CD8-positive, alpha-beta memory T cell (primary cell): ENCODE data around the gene ZXDC. TPM values are rescaled to one million over a fixed set of nuclear protein-coding genes. Genes with fewer than 3 reads are reported as not detected.
A peak's percentile ranks its signal among the peaks of the same experiment; 100 is the strongest.

Experiments
- CTCF ChIA-PET: fragments of 350-600 bp; sonication (Branson Sonifier 250); formaldehyde crosslinking; loops from one replicate; lab custom pipeline; 2021; ENCODE audit warnings: antibody characterized with exemption; lab: Charles Lee
- POLR2A ChIA-PET: fragments of 350-600 bp; sonication (Branson Sonifier 250); formaldehyde crosslinking; loops from one replicate; lab custom pipeline; 2021; ENCODE audit warnings: antibody characterized with exemption; lab: Charles Lee
- DNase-seq, 5 donors: peaks; one replicate each; pipeline versions ENCODE4 v3.0.0 to v3.0.0-alpha.2; 2020 to 2022; ENCODE audit warnings: mixed read lengths in 1 of 5
- H3K27ac ChIP-seq: one replicate; pipeline ENCODE4 v1.7.0; 2013; ENCODE audit warnings: low read depth, mild to moderate bottlenecking, low read length, moderate library complexity
- H3K27me3 ChIP-seq: 2 replicates; pipeline ENCODE4 v1.7.0; 2013; ENCODE audit warnings: low read length, mild to moderate bottlenecking; ENCODE audit not compliant: insufficient read depth, poor library complexity, severe bottlenecking
- H3K36me3 ChIP-seq: 2 replicates; pipeline ENCODE4 v1.7.0; 2013; ENCODE audit warnings: mild to moderate bottlenecking, low read length, moderate library complexity; ENCODE audit not compliant: insufficient read depth
- H3K4me1 ChIP-seq: 2 replicates; pipeline ENCODE4 v1.7.0; 2013; ENCODE audit warnings: mild to moderate bottlenecking, low read length, moderate library complexity; ENCODE audit not compliant: insufficient read depth
- H3K4me3 ChIP-seq: 2 replicates; pipeline ENCODE4 v1.7.0; 2013; ENCODE audit warnings: mild to moderate bottlenecking, low read length
- H3K9me3 ChIP-seq: 2 replicates; pipeline ENCODE4 v1.7.0; 2013; ENCODE audit warnings: mild to moderate bottlenecking, low read length
- H3K27ac Mint-ChIP-seq, 8 donors: one replicate each; pipeline ENCODE4 v1.8.0; 2020 to 2021; ENCODE audit warnings: mixed read lengths in 8 of 8, mild to moderate bottlenecking in 6 of 8, inconsistent platforms in 3 of 8, moderate library complexity in 3 of 8
- H3K27me3 Mint-ChIP-seq, 2 donors: one replicate each; pipeline ENCODE4 v1.8.0; 2020 to 2021; ENCODE audit warnings: mixed read lengths in 2 of 2, mild to moderate bottlenecking in 1 of 2, moderate library complexity in 1 of 2
- H3K36me3 Mint-ChIP-seq, 3 donors: one replicate each; pipeline ENCODE4 v1.8.0; 2020 to 2021; ENCODE audit warnings: mixed read lengths in 3 of 3, inconsistent platforms in 1 of 3, mild to moderate bottlenecking in 1 of 3
- H3K4me1 Mint-ChIP-seq, 3 donors: one replicate each; pipeline ENCODE4 v1.8.0; 2020 to 2021; ENCODE audit warnings: mixed read lengths in 3 of 3, inconsistent platforms in 1 of 3, mild to moderate bottlenecking in 1 of 3
- H3K4me3 Mint-ChIP-seq, 7 donors: one replicate each; pipeline ENCODE4 v1.8.0; 2020 to 2021; ENCODE audit warnings: mixed read lengths in 7 of 7, mild to moderate bottlenecking in 6 of 7, moderate library complexity in 4 of 7, inconsistent platforms in 2 of 7
- H3K9me3 Mint-ChIP-seq, 5 donors: one replicate each; pipeline ENCODE4 v1.8.0; 2020 to 2022; ENCODE audit warnings: mixed read lengths in 5 of 5, mild to moderate bottlenecking in 3 of 5, moderate library complexity in 2 of 5, inconsistent platforms in 1 of 5
- polyA plus RNA-seq: library from polyadenylated mRNA; unstranded; fragments of 300-500 nt; fragmentation: Illumina TruSeq; gene quantifications from one replicate; pipeline ENCODE4 v1.2.3, GENCODE V29; 2021
- total RNA-seq, 2 experiments: library from RNA; stranded (reverse); gene quantifications; one replicate each; pipeline ENCODE4 v1.2.3, GENCODE V29; 2021

The ZXDC gene
- total and polyA plus RNA-seq, 3 experiments from 2014 or later, result 24.2 to 25.0 (median 24.6) TPM

- Mint-ChIP-seq H3K9me3 (no peaks in the 10 kb centered on the region), H3K4me1 (peaks cover 0 to 4% (median 4%) of the 10 kb centered on the region in 3 donors), H3K4me3 (no peak overlapping the region), H3K27me3 (no peaks in the 10 kb centered on the region), H3K36me3 (no peaks in the 10 kb centered on the region), H3K27ac (peak overlapping the region in 1 of 8 donors; percentile 33)
- no peak for DNase-seq
- ChIA-PET POLR2A (no interaction called here), CTCF (no interaction called here)
- H3K36me3 ChIP-seq, result no peaks in the 10 kb centered on the region
- no peak overlapping the region for H3K27ac ChIP-seq
- no peaks in the 10 kb centered on the region for H3K27me3 ChIP-seq
- no peak overlapping the region for H3K4me3 ChIP-seq
- no peaks in the 10 kb centered on the region for H3K9me3 ChIP-seq
- no peaks in the 10 kb centered on the region for H3K4me1 ChIP-seq
These were observed 22.8 kb upstream of the ZXDC start for GRCh38 chr3:126498461-126498860.

GRCh38 chr3:126497956-126498355 is 22.3 kb upstream of the ZXDC start:
- H3K9me3 Mint-ChIP-seq, result no peaks in the 10 kb centered on the region

GRCh38 chr3:126496894-126497850 is 21.5 kb upstream of the ZXDC start:
- CTCF ChIA-PET, result interaction anchor here (1.0 kb wide), 1 partner anchor 21 kb away, joined by 4 read pairs; no protein-coding TSS in a partner anchor
- Mint-ChIP-seq H3K4me1 (peaks cover 0 to 6% (median 4%) of the 10 kb centered on the region in 3 donors), H3K36me3 (no peaks in the 10 kb centered on the region), H3K27ac (peak overlapping the region in 2 of 8 donors; percentile 75 to 76), H3K27me3 (no peaks in the 10 kb centered on the region), H3K9me3 (no peaks in the 10 kb centered on the region), H3K4me3 (peak overlapping the region in 1 of 7 donors; percentile 33)
- Histone ChIP-seq H3K36me3 (no peaks in the 10 kb centered on the region), H3K9me3 (no peaks in the 10 kb centered on the region), H3K27ac (no peak overlapping the region), H3K4me1 (no peaks in the 10 kb centered on the region), H3K4me3 (no peak overlapping the region), H3K27me3 (no peaks in the 10 kb centered on the region)
- POLR2A ChIA-PET, result no interaction called here
- DNase-seq, result no peak

More at GRCh38 chr3:126497956-126498355, 22.3 kb upstream of the ZXDC start:
- Histone ChIP-seq H3K4me1 (no peaks in the 10 kb centered on the region), H3K9me3 (no peaks in the 10 kb centered on the region), H3K36me3 (no peaks in the 10 kb centered on the region), H3K4me3 (no peak overlapping the region), H3K27ac (no peak overlapping the region), H3K27me3 (no peaks in the 10 kb centered on the region)
- DNase-seq, result peak in 1 of 5 donors; percentile 44
- H3K27ac Mint-ChIP-seq, result peak overlapping the region in 1 of 8 donors; percentile 33
- POLR2A ChIA-PET, result no interaction called here
- no peak overlapping the region for H3K4me3 Mint-ChIP-seq
- no peaks in the 10 kb centered on the region for H3K36me3 Mint-ChIP-seq
- CTCF ChIA-PET, result no interaction called here
- H3K4me1 Mint-ChIP-seq, result peaks cover 0 to 6% (median 4%) of the 10 kb centered on the region in 3 donors
- no peaks in the 10 kb centered on the region for H3K27me3 Mint-ChIP-seq

- Mint-ChIP-seq H3K4me1 (peaks cover 0 to 6% (median 4%) of the 10 kb centered on the region in 3 donors), H3K4me3 (no peak overlapping the region), H3K27ac (no peak overlapping the region), H3K27me3 (peaks cover 0 to 1% of the 10 kb centered on the region in 2 donors), H3K9me3 (no peaks in the 10 kb centered on the region), H3K36me3 (no peaks in the 10 kb centered on the region)
- CTCF ChIA-PET, result interaction anchor here (1.0 kb wide), 1 partner anchor 23 kb away, joined by 4 read pairs; no protein-coding TSS in a partner anchor
- H3K27ac ChIP-seq, result no peak overlapping the region
- no peak overlapping the region for H3K4me3 ChIP-seq
- H3K4me1 ChIP-seq, result no peaks in the 10 kb centered on the region
- H3K9me3 ChIP-seq, result no peaks in the 10 kb centered on the region
- POLR2A ChIA-PET, result no interaction called here
- DNase-seq, result peak in 1 of 5 donors; percentile 35
- no peaks in the 10 kb centered on the region for H3K27me3 ChIP-seq
- no peaks in the 10 kb centered on the region for H3K36me3 ChIP-seq
These were observed 20.1 kb upstream of the ZXDC start for GRCh38 chr3:126495786-126496185.

GRCh38 chr3:126494970-126495230 is 19.2 kb upstream of the ZXDC start:
- H3K4me3 ChIP-seq, result no peak overlapping the region
- no peaks in the 10 kb centered on the region for H3K27me3 ChIP-seq
- peaks cover 0 to 1% of the 10 kb centered on the region in 2 donors for H3K27me3 Mint-ChIP-seq
- H3K36me3 Mint-ChIP-seq, result no peaks in the 10 kb centered on the region
- H3K4me3 Mint-ChIP-seq, result no peak overlapping the region
- peaks cover 0 to 6% (median 4%) of the 10 kb centered on the region in 3 donors for H3K4me1 Mint-ChIP-seq
- no peaks in the 10 kb centered on the region for H3K9me3 Mint-ChIP-seq
- ChIA-PET CTCF (no interaction called here), POLR2A (no interaction called here)
- DNase-seq, result no peak
- H3K9me3 ChIP-seq, result no peaks in the 10 kb centered on the region
- no peaks in the 10 kb centered on the region for H3K36me3 ChIP-seq
- H3K27ac Mint-ChIP-seq, result no peak overlapping the region
- no peak overlapping the region for H3K27ac ChIP-seq
- no peaks in the 10 kb centered on the region for H3K4me1 ChIP-seq

GRCh38 chr3:126494204-126494969 is 18.7 kb upstream of the ZXDC start:
- CTCF ChIA-PET, result no interaction called here
- POLR2A ChIA-PET, result no interaction called here

GRCh38 chr3:126493739-126494138 is 18.0 kb upstream of the ZXDC start:
- H3K9me3 ChIP-seq, result no peaks in the 10 kb centered on the region
- no peak for DNase-seq
- no peaks in the 10 kb centered on the region for H3K4me1 ChIP-seq
- H3K36me3 ChIP-seq, result no peaks in the 10 kb centered on the region
- no peaks in the 10 kb centered on the region for H3K36me3 Mint-ChIP-seq
- H3K27me3 Mint-ChIP-seq, result peaks cover 0 to 1% of the 10 kb centered on the region in 2 donors
- ChIA-PET CTCF (no interaction called here), POLR2A (no interaction called here)
- H3K27me3 ChIP-seq, result no peaks in the 10 kb centered on the region
- no peak overlapping the region for H3K4me3 Mint-ChIP-seq
- H3K27ac Mint-ChIP-seq, result peak overlapping the region in 1 of 8 donors; percentile 33
- H3K4me3 ChIP-seq, result no peak overlapping the region
- no peaks in the 10 kb centered on the region for H3K9me3 Mint-ChIP-seq
- H3K4me1 Mint-ChIP-seq, result peaks cover 0 to 5% (median 4%) of the 10 kb centered on the region in 3 donors
- H3K27ac ChIP-seq, result no peak overlapping the region

More at GRCh38 chr3:126494204-126494969, 18.7 kb upstream of the ZXDC start:
- DNase-seq, result no peak
- Histone ChIP-seq H3K4me1 (no peaks in the 10 kb centered on the region), H3K27me3 (no peaks in the 10 kb centered on the region), H3K4me3 (no peak overlapping the region), H3K36me3 (no peaks in the 10 kb centered on the region), H3K9me3 (no peaks in the 10 kb centered on the region), H3K27ac (no peak overlapping the region)
- Mint-ChIP-seq H3K36me3 (no peaks in the 10 kb centered on the region), H3K27ac (no peak overlapping the region), H3K4me1 (peaks cover 0 to 6% (median 4%) of the 10 kb centered on the region in 3 donors), H3K4me3 (no peak overlapping the region), H3K9me3 (no peaks in the 10 kb centered on the region), H3K27me3 (peaks cover 0 to 1% of the 10 kb centered on the region in 2 donors)

- Histone ChIP-seq H3K27me3 (no peaks in the 10 kb centered on the region), H3K36me3 (no peaks in the 10 kb centered on the region), H3K27ac (no peak overlapping the region), H3K4me3 (no peak overlapping the region), H3K9me3 (no peaks in the 10 kb centered on the region), H3K4me1 (no peaks in the 10 kb centered on the region)
- CTCF ChIA-PET, result no interaction called here
- POLR2A ChIA-PET, result no interaction called here
- Mint-ChIP-seq H3K4me1 (peaks cover 0 to 5% (median 4%) of the 10 kb centered on the region in 3 donors), H3K27ac (peak overlapping the region in 1 of 8 donors; percentile 47), H3K9me3 (no peaks in the 10 kb centered on the region), H3K36me3 (no peaks in the 10 kb centered on the region), H3K4me3 (no peak overlapping the region), H3K27me3 (peaks cover 0 to 1% of the 10 kb centered on the region in 2 donors)
- DNase-seq, result no peak
These were observed 17.4 kb upstream of the ZXDC start for GRCh38 chr3:126493051-126493450.
